ENCODE results near the gene INSYN2A. TPM values are rescaled to one million over a fixed set of nuclear protein-coding genes. Genes with fewer than 3 reads are reported as not detected.

Gene INSYN2A
- polyA plus RNA-seq, 1 donor from 2014 or later = 4.2 TPM

DNA sequence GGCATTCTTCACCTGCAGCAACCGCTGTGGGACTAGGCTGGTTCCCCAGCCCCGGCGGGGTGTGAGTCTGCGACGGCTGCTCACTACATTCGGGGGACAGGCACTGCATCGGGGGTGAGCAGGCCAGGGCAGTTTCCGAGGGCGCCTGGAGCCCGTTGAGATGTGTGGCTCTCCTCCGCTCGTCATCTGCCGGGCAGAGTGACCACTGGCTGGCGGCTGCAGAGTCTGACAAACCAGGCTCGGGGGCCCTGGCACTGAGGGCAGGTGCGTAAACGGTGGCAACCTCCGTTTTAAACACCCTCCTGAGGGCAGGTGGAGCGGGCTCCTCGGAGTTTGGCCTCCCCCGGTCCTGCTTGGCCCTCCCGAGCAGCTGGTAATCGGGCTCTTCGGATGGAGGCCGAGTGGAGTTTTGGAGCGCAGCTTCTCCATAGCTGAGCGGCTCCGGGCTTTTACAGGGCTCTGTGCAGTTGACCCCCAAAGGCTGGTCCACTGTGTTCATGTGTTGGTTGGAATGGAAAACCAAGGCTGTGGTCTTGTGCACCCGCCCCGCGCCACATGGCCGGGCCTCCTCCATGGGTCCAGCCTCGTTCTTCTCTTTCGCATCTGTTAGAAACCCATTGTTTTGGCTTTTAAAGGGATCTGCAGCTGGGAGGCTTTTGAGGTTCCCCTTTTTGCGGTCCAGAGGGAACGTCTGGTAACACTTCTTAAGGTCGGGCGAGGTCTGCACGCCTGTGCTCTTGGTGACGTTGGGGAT is 20.9 kb downstream of the INSYN2A start:
- Histone ChIP-seq H4K20me1 (ENCODE audit: insufficient read depth) (no peaks in the 10 kb centered on the region), H3K27ac (ENCODE audit: low read length) (no peak overlapping the region), H3K79me2 (replicated peaks; ENCODE audit: insufficient read depth, low read length) (no peaks in the 10 kb centered on the region), H3K9me3 (ENCODE audit: low read length) (no peaks in the 10 kb centered on the region), H3K4me3 (ENCODE audit: low read length) (no peak overlapping the region), H3K36me3 (ENCODE audit: insufficient read depth, low read length) (no peaks in the 10 kb centered on the region), H3K4me2 (ENCODE audit: low read length) (no peak overlapping the region), H3K9me2 (ENCODE audit: insufficient read depth, low read length) (no peaks in the 10 kb centered on the region), H3K27me3 (ENCODE audit: insufficient read depth, low read depth, low read length) (no peaks in the 10 kb centered on the region), H3F3A (ENCODE audit: insufficient read depth, low read length, poor library complexity, severe bottlenecking) (no peaks in the 10 kb centered on the region), H2AFZ (ENCODE audit: low read depth, low read length) (no peak overlapping the region), H3K9ac (ENCODE audit: low read length) (no peak overlapping the region)
- TF ChIP-seq SMC3 (conservative IDR thresholded peaks at IDR 0.05; ENCODE audit: poor library complexity) (no peak), POLR2AphosphoS5 (IDR thresholded peaks at IDR 0.05) (no peak)
- TF ChIP-seq, protein P1, sequence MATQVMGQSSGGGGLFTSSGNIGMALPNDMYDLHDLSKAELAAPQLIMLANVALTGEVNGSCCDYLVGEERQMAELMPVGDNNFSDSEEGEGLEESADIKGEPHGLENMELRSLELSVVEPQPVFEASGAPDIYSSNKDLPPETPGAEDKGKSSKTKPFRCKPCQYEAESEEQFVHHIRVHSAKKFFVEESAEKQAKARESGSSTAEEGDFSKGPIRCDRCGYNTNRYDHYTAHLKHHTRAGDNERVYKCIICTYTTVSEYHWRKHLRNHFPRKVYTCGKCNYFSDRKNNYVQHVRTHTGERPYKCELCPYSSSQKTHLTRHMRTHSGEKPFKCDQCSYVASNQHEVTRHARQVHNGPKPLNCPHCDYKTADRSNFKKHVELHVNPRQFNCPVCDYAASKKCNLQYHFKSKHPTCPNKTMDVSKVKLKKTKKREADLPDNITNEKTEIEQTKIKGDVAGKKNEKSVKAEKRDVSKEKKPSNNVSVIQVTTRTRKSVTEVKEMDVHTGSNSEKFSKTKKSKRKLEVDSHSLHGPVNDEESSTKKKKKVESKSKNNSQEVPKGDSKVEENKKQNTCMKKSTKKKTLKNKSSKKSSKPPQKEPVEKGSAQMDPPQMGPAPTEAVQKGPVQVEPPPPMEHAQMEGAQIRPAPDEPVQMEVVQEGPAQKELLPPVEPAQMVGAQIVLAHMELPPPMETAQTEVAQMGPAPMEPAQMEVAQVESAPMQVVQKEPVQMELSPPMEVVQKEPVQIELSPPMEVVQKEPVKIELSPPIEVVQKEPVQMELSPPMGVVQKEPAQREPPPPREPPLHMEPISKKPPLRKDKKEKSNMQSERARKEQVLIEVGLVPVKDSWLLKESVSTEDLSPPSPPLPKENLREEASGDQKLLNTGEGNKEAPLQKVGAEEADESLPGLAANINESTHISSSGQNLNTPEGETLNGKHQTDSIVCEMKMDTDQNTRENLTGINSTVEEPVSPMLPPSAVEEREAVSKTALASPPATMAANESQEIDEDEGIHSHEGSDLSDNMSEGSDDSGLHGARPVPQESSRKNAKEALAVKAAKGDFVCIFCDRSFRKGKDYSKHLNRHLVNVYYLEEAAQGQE (IDR thresholded peaks at IDR 0.05; ENCODE audit: borderline replicate concordance) = no peak

DNA sequence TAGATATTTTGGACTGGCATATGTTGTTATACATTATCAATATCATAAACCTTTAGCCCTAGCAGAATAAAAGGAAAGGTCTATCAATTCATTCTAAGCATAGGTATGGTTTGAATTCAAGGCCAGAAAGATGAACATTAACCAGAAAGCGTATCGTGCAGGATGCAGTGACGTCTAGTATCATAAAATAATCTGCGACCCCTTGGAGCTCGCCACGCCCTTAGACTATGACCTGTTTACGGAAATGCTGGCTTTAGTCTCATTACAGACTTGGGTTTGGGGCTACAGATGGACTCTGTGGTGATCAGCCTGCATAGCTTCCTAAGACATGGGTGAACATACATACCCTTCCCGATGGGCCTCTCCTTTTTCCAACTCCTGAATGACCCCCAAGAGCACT is 21.5 kb downstream of the INSYN2A start:
- Histone ChIP-seq H2AFZ (ENCODE audit: low read depth, low read length) (no peak overlapping the region), H4K20me1 (ENCODE audit: insufficient read depth) (no peaks in the 10 kb centered on the region), H3K9ac (ENCODE audit: low read length) (no peak overlapping the region), H3F3A (ENCODE audit: insufficient read depth, low read length, poor library complexity, severe bottlenecking) (no peaks in the 10 kb centered on the region), H3K4me3 (ENCODE audit: low read length) (no peak overlapping the region), H3K4me2 (ENCODE audit: low read length) (no peak overlapping the region), H3K27me3 (ENCODE audit: insufficient read depth, low read depth, low read length) (no peaks in the 10 kb centered on the region), H3K36me3 (ENCODE audit: insufficient read depth, low read length) (no peaks in the 10 kb centered on the region), H3K27ac (ENCODE audit: low read length) (no peak overlapping the region), H3K79me2 (replicated peaks; ENCODE audit: insufficient read depth, low read length) (no peaks in the 10 kb centered on the region), H3K9me2 (ENCODE audit: insufficient read depth, low read length) (no peaks in the 10 kb centered on the region), H3K9me3 (ENCODE audit: low read length) (no peaks in the 10 kb centered on the region)
- TF ChIP-seq TAF1 (IDR thresholded peaks at IDR 0.05; ENCODE audit: low read depth) = no peak
- TF ChIP-seq, protein P1 (IDR thresholded peaks at IDR 0.05; ENCODE audit: borderline replicate concordance) = no peak
- no peak for TF ChIP-seq RAD21 (conservative IDR thresholded peaks at IDR 0.05)
- TF ChIP-seq MXI1 (conservative IDR thresholded peaks at IDR 0.05; ENCODE audit: poor library complexity, severe bottlenecking) = no peak
- no peak for TF ChIP-seq POLR2AphosphoS5 (IDR thresholded peaks at IDR 0.05)
- no peak for TF ChIP-seq EP300 (conservative IDR thresholded peaks at IDR 0.05; ENCODE audit: poor library complexity, severe bottlenecking)
- no peak for TF ChIP-seq SMC3 (conservative IDR thresholded peaks at IDR 0.05; ENCODE audit: poor library complexity)
- no peak for TF ChIP-seq EZH2 (IDR thresholded peaks at IDR 0.05; ENCODE audit: borderline replicate concordance, insufficient read depth, low read length, poor library complexity, severe bottlenecking)
- TF ChIP-seq, protein P2, sequence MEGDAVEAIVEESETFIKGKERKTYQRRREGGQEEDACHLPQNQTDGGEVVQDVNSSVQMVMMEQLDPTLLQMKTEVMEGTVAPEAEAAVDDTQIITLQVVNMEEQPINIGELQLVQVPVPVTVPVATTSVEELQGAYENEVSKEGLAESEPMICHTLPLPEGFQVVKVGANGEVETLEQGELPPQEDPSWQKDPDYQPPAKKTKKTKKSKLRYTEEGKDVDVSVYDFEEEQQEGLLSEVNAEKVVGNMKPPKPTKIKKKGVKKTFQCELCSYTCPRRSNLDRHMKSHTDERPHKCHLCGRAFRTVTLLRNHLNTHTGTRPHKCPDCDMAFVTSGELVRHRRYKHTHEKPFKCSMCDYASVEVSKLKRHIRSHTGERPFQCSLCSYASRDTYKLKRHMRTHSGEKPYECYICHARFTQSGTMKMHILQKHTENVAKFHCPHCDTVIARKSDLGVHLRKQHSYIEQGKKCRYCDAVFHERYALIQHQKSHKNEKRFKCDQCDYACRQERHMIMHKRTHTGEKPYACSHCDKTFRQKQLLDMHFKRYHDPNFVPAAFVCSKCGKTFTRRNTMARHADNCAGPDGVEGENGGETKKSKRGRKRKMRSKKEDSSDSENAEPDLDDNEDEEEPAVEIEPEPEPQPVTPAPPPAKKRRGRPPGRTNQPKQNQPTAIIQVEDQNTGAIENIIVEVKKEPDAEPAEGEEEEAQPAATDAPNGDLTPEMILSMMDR (IDR thresholded peaks at IDR 0.05; ENCODE audit: poor library complexity, severe bottlenecking) = no peak

Data from neural cell (in vitro differentiated cells).